M059J (cell line): ENCODE data around the gene RLIM. TPM values are rescaled to one million over a fixed set of nuclear protein-coding genes. Genes with fewer than 3 reads are reported as not detected.

ENCODE experiments used
- DNase-seq: peaks from one replicate; pipeline ENCODE4 v3.0.0-alpha.2; 2012; ENCODE audit warnings: low read depth
- total RNA-seq: library from RNA; depleted of rRNA; stranded (reverse); fragments of >200 nt; shearing (Covaris generic); gene quantifications from 2 replicates; pipeline ENCODE4 v1.2.3, GENCODE V29; 2014; rRNA removed

The RLIM gene
- total RNA-seq, 1 experiment from 2014 or later = 69.1 TPM

DNA sequence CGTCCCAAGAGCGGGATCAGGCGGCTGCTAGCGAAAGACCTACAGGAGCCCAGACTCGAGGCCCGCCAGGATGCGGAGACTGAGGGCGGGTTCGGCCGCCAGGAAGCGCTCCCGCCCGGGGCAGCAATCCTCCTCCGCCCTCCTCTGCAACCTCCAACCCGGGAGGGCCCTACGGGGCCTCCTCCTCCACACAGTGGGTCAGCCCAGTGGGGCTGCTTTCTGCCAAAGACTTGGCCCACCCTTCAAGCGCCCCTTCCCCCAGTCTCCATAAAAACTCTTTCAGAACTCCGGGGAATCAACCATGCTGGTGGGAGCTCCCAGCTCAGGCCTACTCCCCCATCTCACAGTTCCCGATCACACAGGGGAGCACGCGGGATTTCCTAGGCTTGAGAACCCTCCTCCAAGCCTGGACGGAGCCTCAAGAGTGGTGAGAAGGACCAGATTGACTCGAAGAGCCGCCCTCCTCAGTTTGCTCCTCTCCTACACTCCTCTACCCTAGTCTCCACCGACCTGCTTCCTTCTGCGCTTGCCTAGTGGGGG is 77.5 kb downstream of the RLIM start:
- DNase-seq = no peak

DNA sequence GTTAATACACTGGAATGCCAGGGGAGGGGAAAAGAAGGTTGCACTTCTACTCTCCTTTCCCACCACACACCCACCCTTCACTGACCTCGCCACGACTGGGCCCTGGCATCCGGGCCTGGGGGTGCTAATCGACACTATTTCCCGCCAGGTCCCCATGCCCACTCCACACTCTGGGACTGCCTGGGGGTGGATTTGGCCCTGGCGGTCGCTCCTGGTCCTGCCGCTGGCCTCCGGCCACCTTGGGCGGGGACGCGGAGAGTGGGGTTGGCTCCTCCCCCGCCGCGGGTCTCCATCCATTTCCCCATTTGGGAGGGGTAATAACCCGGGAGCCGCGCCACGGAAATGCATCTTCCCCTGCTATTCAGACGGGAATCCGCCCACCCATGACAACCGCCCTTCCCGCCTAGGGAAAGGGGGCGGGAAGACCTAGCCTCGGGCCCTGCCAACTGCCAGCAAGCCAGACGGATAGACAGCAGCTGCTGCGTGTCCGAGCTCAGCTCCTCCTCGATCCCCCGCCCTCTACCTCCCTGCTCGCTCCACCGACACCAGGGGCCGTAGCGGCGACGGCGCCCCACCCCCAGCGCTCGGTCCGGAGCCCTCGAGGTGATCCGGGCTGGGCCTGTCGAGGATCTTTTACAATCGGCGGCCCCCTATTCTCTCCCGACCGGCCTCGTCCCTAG is 78.1 kb downstream of the RLIM start:
- peak; percentile 94 for DNase-seq

DNA sequence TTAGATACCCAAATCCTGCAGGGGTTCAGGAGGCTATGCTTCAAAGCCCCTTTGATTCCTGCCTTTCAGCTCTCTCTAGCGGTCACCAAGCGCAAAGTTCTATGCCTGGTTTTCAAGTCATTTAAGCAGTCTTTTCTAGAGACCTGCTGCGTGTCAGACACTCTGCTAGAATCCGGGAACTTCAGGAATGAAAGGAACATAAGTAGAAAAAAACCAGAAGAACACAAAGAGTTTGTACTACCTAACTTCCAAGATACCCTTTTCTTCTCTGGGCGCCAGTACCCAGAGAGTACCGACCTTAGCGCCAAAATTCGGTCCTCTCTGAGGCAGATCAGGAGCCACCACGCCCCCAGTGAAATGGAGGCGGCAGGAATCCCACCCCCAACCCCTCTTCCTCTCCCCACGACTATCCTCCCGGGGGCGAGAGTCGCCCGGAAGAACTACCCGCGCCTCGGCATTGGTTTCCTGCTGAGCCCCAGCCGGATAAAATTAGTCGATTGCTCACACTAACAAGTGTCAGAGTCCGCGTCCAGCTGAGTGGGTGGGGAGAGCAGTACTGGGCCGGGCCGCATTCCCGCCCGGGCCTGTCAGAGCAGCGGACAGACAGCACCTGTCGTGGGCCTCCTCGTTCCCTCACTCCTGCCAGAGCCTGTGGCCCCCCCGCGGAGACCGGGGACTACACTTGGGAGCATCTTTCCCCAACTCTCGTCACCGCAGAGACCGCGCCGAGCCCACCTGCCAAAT is 78.8 kb downstream of the RLIM start:
- peak; percentile 87 for DNase-seq

Other genes starting within 250 kb of the RLIM start
- 56.5 and 78.7 TPM in 2 replicates for gene SLC16A2, start 193.1 kb downstream of the RLIM start, total RNA-seq